ENCODE data around the gene MYL7.
"Not testable (repeated sequence)": the region's sequence is repeated elsewhere in the genome, so short reads cannot be mapped to it uniquely, and the experiment has no call there.

The MYL7 gene

GRCh38 chr7:44141221-44141850, at the start of gene MYL7:
TSS of gene MYL7 (minus strand) at chr7:44141332. CDS start at chr7:44141305, 27 bp downstream.
- no peak for DNase-seq (ENCODE audit: low spot score)

GRCh38 chr7:44189993-44190872, 49.1 kb upstream of the MYL7 start:
- DNase-seq (ENCODE audit: low spot score) = no peak

- no peak for DNase-seq (ENCODE audit: low spot score)
These were observed 48.3 kb upstream of the MYL7 start, which contains the start of gene GCK for GRCh38 chr7:44189286-44189992. TSS of gene GCK (minus strand) at chr7:44189439. CDS start at chr7:44188953, 486 bp downstream.

DNA sequence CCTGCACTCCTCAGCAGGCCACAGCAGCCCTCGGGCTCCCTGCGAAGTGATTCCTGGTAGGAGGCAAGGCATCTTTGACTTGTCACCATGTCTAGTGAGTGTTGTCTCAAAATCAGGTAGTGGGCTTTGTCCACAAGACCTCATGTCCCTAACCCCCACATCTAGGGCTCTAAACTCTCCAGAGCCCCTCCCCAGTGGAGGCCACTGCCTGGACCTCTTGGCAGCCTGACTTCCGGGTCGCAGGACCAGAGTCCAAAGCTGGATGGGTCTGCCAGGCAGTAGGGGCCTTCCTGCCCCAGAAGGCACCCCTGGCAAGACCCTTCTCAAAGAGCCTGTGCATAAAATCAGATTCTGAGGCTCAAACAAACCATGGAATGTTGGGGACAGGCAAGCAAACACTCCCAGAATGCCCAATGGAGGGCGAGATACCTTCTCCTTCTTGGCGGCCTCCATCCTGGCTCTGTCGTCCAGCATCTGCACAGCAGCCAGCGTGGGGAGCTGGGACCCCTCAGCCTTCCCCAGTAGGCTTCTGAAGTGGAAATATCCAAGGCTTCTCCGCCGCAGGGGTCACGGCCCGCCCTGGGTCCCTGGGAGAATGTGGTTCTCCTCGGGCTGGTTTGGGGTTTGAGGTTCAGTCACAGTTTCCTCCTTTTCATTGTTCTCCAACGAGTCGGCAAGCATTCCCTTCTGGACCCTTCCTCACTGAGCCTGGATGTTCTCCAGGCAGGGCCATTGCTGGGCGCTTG, 47.5 kb upstream of the MYL7 start:
- no peak for DNase-seq (ENCODE audit: low spot score)

DNA sequence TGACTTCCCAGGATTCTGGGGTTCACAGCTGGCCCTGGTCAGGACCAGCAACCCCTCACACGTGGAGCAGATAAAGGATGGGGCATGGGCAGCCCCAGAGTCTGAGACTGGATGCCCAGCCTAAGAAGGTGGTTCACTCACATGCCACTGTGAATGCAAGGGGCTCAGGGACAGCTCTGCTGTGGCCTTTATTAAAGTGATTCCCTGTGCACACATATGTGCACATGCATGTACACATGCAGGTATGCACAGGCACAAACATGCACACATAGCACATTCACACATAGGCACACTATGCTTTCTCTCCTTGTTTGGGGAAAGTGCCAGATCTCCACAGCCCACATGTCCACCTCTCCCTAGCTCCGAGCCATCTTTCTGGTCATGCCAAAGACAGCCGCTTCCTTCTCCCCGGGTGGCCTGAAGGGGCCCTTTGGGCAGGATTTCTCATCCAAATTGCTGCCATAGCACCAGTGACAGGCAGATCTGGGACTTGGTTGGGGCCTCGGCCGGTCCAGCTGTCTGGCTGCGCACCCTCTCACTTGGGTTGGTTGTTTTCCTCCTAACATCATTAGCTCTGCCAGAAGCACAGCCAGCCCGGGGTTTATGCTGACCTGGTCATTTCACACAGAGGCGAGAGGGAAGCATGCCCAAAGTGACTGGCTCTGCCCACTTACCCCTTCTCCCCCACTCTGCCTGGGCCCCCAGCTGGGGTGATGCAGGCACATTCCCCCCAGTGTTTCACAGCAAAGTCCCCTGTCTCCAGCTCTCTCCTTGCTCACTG, 46.7 kb upstream of the MYL7 start:
- DNase-seq (ENCODE audit: low spot score) = no peak

DNA sequence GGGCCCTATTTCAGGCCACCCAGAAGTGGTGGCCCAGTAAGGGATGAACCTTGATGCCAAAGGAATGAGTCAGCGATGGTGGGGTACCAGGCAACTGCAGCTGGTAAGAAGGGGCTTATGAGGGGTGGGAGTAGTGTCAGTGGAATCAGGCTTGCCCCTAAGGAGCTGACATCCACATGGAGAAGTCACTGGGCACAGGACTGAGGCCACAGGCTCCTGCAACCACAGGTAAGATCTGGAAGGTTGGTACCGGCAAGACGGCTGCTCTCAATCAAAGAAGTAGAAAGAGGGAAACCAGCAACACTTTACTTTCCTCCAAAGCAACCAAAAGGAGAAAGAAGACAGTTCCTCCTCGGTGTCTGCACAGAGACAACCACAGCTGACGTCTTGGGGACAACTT, 45.6 kb upstream of the MYL7 start:
- no peak for DNase-seq (ENCODE audit: low spot score)

DNA sequence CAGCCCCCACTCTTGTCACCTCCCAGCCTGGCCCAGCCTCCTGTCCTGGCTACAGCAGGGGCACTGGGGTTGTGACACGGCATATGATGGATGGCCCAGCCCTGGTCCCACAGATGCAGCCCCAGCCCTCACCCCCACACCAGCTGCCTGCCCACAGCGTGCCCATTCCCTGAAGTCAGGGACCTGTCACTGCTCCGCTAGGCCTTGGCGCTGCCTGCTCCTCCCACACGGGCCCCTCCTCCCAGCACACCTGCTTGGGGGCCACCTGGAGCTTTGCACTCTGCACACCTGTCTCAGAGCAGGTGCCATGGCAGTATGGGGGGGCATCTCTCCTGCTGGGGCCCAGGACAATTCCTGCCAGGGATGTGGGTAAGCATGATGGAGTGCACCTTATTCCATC, 44.6 kb upstream of the MYL7 start:
- no peak for DNase-seq (ENCODE audit: low spot score)

- DNase-seq (ENCODE audit: low spot score) = no peak
These were observed 43.8 kb upstream of the MYL7 start for GRCh38 chr7:44184873-44185446.

DNA sequence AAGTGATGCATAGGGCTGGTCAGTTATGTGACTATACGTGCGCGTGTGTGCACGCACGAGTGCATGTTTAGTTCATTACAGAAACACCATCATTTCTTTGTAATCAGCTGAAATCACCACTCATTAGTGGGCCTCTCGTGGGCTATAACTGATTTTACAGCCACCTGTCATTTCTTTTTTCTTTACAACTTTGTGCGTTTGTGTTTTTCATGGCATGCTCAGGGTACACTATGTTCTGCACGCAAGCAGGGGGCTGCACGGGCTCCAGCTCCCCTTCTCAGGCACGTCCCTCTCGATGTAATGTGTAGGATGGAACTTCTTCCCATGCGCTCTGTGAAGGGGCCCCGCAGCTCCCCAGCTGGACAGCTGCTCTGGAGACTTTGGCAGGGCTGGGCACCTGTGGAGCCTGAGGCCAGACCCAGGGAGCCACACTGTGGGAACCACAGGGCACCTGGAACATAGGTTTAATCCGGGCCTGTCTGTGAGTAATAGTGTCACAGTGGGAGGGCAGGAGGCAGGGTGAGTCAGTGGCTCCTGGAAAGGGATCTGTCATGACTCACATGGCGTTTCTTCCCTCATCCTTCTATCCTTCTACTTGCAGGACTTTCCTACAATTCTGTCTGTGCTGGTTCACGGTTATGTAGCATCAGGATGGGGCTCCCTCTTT, 43.2 kb upstream of the MYL7 start:
- DNase-seq (ENCODE audit: low spot score) = no peak

GRCh38 chr7:44183386-44183785, 42.3 kb upstream of the MYL7 start:
- DNase-seq (ENCODE audit: low spot score) = peak; percentile 45

DNA sequence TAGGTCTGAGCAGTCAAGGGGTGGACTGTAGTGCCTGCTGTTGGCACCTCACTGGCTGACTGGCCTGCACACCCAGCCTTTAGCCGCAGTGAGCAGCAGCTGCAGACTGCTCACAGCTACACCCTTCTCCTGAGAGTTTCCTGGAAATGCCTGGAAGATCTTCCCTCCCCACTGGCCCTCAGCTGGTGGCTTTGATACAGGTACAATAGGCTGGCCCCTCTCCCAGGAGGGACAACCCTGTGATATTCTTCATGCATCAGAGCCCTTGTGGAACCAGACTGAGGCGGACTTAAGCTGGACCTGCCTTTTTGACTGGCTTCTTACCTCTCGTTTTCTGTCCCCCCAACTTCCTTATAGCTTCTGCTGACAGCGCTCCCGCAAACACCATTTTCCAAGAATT, 41.7 kb upstream of the MYL7 start:
- no peak for DNase-seq (ENCODE audit: low spot score)

DNA sequence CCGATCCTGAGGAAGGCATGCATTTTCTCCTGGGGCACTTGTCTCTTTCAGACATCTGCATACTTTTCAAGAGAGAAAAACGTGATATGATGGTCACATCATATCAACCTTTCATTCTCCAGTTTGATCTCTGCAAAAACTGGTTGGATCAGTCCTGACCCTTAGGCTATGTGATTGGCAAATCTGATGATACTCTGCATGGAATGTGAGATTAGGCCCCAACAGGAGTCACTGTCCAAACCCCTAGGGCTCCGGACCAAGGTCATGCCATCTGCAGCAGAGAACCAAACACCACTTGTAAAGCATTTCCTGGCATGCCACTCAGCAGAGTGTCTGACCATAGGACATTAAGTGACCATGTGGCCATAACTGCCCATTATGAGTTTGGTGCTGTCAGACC, 39.5 kb upstream of the MYL7 start:
- DNase-seq (ENCODE audit: low spot score) = no peak

DNA sequence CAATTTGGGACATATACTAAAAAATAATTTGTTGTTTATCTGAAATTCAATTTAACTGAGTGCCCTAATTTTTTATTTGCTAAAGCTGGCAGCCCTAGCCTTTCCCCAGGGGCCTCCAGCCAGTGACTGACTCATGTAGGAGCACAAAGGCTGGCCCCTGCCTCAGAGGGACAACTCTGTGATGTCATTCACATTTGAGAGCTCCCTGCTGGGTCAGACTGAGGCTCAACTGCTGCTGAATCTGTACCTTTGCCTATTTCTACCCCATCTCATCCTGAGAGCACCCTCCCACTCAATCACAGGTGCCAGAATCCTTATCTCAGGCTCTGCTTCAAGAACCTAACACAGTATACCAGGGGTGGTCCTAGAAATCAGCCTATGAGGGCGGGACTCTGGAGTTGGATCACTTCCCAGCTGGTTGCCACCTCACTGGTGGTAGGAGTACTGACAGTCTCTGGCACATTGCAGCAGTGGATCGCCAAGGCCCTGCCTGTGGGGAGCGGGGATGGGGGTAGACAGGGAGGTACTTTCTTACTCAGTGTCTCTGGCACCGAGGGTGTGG, 36.5 kb upstream of the MYL7 start:
- peak; percentile 58 for DNase-seq (ENCODE audit: low spot score)

GRCh38 chr7:44176486-44176885, 35.4 kb upstream of the MYL7 start:
- DNase-seq (ENCODE audit: low spot score) = peak; percentile 30

- no peak for DNase-seq (ENCODE audit: low spot score)
These were observed 34.6 kb upstream of the MYL7 start for GRCh38 chr7:44175730-44176129.

DNA sequence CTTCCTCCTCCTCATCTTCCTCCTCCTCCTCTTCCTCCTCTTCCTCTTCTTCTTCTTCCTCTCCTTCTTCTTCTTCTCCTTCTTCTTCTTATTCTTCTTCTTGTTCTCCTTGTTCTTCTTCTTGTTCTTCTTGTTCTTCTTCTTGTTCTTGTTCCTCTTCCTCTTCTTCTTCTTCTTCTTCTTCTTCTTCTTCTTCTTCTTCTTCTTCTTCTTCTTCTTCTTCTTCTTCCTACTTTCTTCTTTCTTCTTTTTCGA, 33.5 kb upstream of the MYL7 start:
- not testable (repeated sequence) for DNase-seq (ENCODE audit: low spot score)

DNA sequence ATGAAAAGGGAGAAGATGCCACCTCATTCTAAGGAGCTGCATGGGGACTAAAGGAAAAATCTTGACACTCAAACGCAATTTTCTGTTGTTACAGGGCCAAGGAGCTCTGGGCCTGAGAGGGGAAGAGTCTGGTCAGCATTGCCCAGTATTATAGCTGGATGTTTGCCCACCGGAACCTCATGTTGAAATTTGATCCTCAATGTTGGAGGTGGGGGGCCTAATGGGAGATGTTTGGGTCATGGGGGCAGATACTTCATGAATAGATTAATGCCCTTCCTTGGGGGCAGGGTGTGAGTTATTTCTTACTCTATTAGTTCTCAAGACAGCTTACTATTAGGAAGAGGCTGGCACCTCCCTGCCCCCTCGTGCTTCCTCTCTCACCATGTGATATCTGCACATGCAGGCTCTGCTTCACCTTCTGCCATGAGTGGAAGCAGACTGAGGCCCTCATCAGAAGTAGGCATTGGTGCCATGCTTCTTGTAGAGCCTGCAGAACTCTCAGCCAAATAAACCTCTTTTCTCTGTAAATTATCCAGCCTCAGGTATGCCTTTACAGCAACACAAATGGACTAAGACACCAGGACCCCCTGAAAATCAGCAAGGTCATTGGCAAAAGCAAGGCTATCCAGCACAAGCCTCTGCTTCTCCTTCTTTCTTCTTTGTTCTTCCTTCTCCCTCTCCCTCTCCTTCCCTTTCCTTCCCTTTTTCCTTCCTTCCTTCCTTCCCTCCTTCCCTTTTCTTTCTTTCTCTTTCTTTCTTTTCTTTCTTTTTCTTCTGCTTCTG, 33.0 kb upstream of the MYL7 start:
- no peak for DNase-seq (ENCODE audit: low spot score)

GRCh38 chr7:44172803-44173424, 31.8 kb upstream of the MYL7 start:
- DNase-seq (ENCODE audit: low spot score) = no peak

- peak; percentile 17 for DNase-seq (ENCODE audit: low spot score)
These were observed 31.2 kb upstream of the MYL7 start for GRCh38 chr7:44172352-44172751.
